Hematopoietic multipotent progenitor cell treated with erythropoietin and hydrocortisone succinate and interleukin-3 and kit ligand, for 8 days (in vitro differentiated cells): ENCODE data around the gene PCDHGA1.
"Not testable (repeated sequence)": the region's sequence is repeated elsewhere in the genome, so short reads cannot be mapped to it uniquely, and the experiment has no call there.

ENCODE experiments used
- DNase-seq: peaks from one replicate; pipeline ENCODE4 v3.0.0-alpha.2; 2015

Gene PCDHGA1

GRCh38 chr5:141383345-141383744 is 53.0 kb downstream of the PCDHGA1 start:
- no peak for DNase-seq

DNA sequence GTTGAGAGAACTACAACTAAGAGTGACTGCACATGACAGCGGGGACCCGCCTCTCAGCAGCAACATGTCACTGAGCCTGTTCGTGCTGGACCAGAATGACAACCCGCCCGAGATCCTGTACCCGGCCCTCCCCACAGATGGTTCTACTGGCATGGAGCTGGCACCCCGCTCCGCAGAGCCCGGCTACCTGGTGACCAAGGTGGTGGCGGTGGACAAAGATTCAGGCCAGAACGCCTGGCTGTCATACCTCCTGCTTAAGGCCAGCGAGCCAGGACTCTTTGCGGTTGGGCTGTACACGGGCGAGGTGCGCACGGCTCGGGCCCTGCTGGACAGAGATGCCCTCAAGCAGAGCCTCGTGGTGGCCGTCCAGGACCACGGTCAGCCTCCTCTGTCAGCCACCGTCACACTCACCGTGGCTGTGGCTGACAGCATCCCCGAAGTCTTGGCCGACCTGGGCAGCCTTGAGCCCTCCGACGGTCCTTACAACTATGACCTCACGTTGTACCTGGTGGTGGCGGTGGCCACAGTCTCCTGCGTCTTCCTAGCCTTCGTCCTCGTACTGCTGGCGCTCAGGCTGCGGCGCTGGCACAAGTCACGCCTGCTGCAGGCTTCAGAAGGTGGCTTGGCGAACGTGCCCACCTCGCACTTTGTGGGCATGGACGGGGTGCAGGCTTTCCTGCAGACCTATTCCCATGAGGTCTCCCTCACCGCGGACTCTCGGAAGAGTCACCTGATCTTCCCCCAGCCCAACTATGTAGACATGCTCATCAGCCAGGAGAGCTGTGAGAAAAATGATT is 54.4 kb downstream of the PCDHGA1 start:
- no peak for DNase-seq

DNA sequence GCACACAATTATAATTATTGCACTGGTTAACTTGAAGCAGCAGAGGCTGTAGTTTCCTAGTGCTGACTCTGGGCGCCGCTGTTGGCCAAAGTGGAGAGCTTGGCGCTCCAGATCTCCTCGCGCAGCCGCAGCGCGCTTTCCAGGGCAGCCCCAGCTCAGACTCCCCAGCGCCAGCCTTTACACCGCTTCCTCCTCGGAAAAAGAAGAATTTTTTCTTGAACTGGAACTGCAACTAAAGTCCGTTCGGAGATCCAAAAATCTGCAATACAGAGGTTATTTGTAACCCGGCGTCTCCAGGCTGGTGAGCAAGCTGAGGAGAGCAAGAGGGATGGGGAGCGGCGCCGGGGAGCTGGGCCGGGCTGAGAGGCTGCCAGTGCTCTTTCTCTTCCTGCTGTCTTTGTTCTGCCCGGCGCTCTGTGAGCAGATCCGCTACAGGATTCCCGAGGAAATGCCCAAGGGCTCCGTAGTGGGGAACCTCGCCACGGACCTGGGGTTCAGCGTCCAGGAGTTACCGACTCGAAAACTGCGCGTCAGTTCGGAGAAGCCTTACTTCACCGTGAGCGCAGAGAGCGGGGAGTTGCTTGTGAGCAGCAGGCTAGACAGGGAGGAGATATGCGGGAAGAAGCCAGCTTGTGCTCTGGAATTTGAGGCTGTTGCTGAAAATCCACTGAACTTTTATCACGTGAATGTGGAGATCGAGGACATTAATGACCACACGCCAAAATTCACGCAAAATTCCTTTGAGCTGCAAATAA is 57.4 kb downstream of the PCDHGA1 start, which contains the start of gene PCDHGB4:
TSS of gene PCDHGB4 (plus strand) at position 142 of the 755 bp plus-strand sequence. CDS start at position 329, 187 bp downstream.
- peak; percentile 24 for DNase-seq

DNA sequence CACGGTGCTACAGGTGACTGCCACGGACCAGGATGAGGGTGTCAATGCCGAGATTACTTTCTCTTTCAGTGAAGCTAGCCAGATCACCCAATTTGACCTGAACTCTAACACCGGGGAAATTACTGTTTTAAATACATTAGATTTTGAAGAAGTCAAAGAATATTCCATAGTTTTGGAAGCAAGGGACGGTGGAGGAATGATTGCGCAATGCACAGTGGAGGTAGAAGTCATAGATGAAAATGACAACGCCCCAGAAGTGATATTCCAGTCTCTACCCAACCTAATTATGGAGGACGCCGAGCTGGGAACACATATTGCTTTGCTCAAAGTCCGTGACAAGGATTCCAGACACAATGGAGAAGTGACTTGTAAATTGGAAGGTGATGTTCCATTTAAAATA is 58.3 kb downstream of the PCDHGA1 start:
- no peak for DNase-seq

- DNase-seq: no peak
Observed at GRCh38 chr5:141389153-141390042, 59.1 kb downstream of the PCDHGA1 start.

- no peak for DNase-seq
Observed at GRCh38 chr5:141392429-141393198, 62.3 kb downstream of the PCDHGA1 start, which contains the start of gene PCDHGA8. Gene PCDHGA8, plus strand, starts transcription at chr5:141392633. Its CDS starts 181 bp downstream, at chr5:141392814.

GRCh38 chr5:141393267-141393666 is 63.0 kb downstream of the PCDHGA1 start:
- DNase-seq: no peak

GRCh38 chr5:141394401-141395187 is 64.3 kb downstream of the PCDHGA1 start:
- not testable (repeated sequence) for DNase-seq

DNA sequence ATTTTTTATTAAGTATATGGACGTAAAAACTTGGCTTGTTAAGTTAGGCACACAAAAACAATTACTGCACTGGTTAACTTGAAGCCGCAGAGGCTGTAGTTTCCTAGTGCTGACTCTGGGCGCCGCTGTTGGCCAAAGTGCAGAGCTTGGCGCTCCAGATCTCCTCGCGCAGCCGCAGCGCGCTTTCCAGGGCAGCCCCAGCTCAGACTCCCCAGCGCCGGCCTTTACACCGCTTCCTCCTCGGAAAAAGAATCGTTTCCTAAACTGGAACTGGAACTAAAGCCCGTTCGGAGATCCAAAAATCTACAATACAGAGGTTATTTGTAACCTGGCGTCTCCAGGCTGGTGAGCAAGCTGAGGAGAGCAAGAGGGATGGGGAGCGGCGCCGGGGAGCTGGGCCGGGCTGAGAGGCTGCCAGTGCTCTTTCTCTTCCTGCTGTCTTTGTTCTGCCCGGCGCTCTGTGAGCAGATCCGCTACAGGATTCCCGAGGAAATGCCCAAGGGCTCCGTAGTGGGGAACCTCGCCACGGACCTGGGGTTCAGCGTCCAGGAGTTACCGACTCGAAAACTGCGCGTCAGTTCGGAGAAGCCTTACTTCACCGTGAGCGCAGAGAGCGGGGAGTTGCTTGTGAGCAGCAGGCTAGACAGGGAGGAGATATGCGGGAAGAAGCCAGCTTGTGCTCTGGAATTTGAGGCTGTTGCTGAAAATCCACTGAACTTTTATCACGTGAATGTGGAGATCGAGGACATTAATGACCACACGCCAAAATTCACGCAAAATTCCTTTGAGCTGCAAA is 67.6 kb downstream of the PCDHGA1 start, which contains the start of gene PCDHGB5:
TSS of gene PCDHGB5 (plus strand) at position 192 of the 796 bp plus-strand sequence. CDS start at position 373, 181 bp downstream.
- peak; percentile 34 for DNase-seq

DNA sequence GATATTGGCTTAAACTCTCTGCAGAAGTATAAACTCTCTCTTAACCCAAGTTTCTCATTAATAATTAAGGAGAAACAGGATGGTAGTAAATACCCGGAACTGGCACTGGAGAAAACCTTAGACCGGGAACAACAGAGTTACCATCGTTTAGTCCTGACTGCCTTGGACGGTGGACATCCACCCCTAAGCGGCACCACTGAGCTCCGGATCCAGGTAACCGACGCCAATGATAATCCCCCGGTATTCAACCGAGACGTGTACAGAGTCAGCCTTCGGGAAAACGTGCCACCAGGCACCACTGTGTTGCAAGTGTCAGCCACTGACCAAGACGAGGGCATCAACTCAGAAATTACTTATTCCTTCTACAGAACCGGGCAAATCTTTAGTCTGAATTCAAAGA is 68.3 kb downstream of the PCDHGA1 start:
- no peak for DNase-seq

DNA sequence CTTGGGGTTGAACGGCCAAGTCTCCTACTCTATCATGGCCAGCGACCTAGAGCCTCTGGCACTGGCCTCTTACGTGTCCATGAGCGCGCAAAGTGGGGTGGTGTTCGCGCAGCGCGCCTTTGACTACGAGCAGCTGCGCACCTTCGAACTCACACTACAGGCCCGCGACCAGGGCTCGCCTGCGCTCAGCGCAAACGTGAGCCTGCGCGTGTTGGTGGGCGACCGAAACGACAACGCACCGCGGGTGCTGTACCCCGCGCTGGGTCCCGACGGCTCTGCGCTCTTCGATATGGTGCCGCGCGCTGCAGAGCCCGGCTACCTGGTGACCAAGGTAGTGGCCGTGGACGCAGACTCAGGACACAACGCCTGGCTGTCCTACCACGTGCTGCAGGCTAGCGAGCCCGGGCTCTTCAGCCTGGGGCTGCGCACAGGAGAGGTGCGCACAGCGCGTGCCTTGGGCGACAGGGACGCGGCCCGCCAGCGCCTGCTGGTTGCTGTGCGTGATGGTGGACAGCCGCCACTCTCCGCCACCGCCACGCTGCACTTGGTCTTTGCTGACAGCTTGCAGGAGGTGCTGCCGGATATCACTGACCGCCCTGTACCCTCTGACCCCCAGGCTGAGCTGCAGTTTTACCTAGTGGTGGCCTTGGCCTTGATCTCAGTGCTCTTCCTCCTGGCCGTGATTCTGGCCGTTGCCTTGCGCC is 69.4 kb downstream of the PCDHGA1 start:
- DNase-seq: no peak

- peak; percentile 12 for DNase-seq
Observed at GRCh38 chr5:141402553-141403243, 72.4 kb downstream of the PCDHGA1 start, which contains the start of gene PCDHGA9. Gene PCDHGA9, plus strand, starts transcription at chr5:141402778. Its CDS starts 175 bp downstream, at chr5:141402953.

GRCh38 chr5:141403387-141403786 is 73.1 kb downstream of the PCDHGA1 start:
- no peak for DNase-seq

DNA sequence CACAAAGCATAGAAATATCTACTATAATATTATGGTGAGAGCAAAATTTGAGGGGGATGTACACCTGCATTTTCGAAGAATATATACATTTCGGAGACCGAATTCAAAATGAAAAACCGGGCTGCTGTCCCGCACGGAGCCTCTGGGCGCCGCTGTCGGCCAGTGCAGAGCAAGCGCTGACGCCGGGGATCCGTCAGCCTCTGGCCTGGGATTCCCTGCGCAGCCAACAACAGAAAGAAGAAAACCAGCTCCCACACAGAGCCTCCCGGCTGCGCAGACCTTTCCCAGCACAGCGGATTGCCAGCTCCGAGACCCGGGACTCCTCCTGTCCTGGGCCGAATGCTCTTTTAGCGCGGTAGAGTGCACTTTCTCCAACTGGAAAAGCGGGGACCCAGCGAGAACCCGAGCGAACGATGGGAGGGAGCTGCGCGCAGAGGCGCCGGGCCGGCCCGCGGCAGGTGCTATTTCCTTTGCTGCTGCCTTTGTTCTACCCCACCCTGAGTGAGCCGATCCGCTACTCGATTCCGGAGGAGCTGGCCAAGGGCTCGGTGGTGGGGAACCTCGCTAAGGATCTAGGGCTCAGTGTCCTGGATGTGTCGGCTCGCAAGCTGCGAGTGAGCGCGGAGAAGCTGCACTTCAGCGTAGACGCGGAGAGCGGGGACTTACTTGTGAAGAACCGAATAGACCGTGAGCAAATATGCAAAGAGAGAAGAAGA is 77.6 kb downstream of the PCDHGA1 start, which contains the start of gene PCDHGB6:
TSS of gene PCDHGB6 (plus strand) at position 232 of the 716 bp plus-strand sequence. CDS start at position 414, 182 bp downstream.
- peak; percentile 11 for DNase-seq

DNA sequence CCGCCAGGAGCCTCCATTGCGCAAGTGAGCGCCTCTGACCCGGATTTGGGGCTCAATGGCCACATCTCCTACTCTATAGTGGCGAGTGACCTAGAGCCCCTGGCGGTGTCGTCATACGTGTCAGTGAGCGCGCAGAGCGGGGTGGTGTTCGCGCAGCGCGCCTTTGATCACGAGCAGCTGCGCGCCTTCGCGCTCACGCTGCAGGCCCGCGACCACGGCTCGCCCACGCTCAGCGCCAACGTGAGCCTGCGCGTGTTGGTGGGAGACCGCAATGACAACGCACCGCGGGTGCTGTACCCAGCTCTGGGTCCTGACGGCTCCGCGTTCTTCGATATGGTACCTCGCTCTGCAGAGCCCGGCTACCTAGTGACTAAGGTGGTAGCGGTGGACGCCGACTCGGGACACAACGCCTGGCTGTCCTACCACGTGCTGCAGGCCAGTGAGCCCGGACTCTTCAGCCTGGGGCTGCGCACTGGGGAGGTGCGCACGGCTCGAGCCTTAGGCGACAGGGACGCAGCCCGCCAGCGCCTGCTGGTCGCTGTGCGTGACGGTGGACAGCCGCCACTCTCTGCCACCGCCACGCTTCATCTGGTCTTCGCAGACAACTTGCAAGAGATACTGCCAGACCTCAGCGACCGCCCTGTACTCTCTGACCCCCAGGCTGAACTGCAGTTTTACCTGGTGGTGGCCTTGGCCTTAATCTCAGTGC is 79.4 kb downstream of the PCDHGA1 start:
- no peak for DNase-seq

GRCh38 chr5:141411575-141411974 is 81.3 kb downstream of the PCDHGA1 start:
- no peak for DNase-seq
